ENCODE results near the gene SQSTM1.

DNA sequence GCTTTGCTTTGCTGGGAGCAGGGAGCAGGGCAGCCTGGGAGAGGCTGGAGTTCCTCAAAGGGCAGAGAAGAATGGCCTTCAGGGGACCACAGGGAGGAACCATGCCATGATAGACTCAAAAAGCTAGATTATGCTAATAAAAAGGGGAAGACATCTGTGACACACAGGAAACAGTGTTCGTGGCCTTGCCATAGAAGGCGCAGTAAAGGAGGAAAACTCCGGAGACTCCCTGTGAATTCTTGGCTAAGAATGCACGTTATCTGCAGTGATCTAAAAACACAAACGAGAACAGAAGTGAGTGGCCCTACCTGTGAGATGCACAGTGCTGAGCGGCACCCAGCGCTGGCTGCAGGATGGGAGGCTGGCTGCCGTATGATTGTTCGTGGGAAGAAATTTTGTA lies 42.8 kb upstream of the SQSTM1 start:
- TF ChIP-seq, protein P1, sequence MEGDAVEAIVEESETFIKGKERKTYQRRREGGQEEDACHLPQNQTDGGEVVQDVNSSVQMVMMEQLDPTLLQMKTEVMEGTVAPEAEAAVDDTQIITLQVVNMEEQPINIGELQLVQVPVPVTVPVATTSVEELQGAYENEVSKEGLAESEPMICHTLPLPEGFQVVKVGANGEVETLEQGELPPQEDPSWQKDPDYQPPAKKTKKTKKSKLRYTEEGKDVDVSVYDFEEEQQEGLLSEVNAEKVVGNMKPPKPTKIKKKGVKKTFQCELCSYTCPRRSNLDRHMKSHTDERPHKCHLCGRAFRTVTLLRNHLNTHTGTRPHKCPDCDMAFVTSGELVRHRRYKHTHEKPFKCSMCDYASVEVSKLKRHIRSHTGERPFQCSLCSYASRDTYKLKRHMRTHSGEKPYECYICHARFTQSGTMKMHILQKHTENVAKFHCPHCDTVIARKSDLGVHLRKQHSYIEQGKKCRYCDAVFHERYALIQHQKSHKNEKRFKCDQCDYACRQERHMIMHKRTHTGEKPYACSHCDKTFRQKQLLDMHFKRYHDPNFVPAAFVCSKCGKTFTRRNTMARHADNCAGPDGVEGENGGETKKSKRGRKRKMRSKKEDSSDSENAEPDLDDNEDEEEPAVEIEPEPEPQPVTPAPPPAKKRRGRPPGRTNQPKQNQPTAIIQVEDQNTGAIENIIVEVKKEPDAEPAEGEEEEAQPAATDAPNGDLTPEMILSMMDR (IDR thresholded peaks at IDR 0.05), result no peak
- TF ChIP-seq POLR2AphosphoS5 (IDR thresholded peaks at IDR 0.05) (no peak), POLR2A (IDR thresholded peaks at IDR 0.05) (no peak), EP300 (IDR thresholded peaks at IDR 0.05) (no peak)
